Measurements from ENCODE around the gene DNAJB5. TPM values are rescaled to one million over a fixed set of nuclear protein-coding genes. Genes with fewer than 3 reads are reported as not detected.
"Not testable (repeated sequence)": the region's sequence is repeated elsewhere in the genome, so short reads cannot be mapped to it uniquely, and the experiment has no call there.

Gene DNAJB5
- total RNA-seq (10 to 100 TPM in 4 of 7 donors, 1 to 10 TPM in 3; 6.4 to 21.0 (median 11.8) TPM), polyA plus RNA-seq (10 to 100 TPM in 1 of 2 donors, 1 to 10 TPM in 1; 5.7 to 23.0 TPM)
- long read RNA-seq, donor 1, partial matches to known transcripts: 0 of 1 reads
- long read RNA-seq, donor 1, other reads (novel, unspliced or antisense): 0 of 1 reads
- long read RNA-seq, donor 2, full-length matches to known transcripts: 12 of 12 reads
- long read RNA-seq, donor 2, partial matches to known transcripts: 0 of 12 reads
- long read RNA-seq, donor 2, other reads (novel, unspliced or antisense): 0 of 12 reads
- long read RNA-seq, donor 3, partial matches to known transcripts: 0 of 8 reads
- long read RNA-seq, donor 3, other reads (novel, unspliced or antisense): 5 of 8 reads

- H3K27me3 ChIP-seq: no peaks in the 10 kb centered on the region
- 0 to 1% (median 1%) methylated on average over 32 to 65 of the region's 65 CpGs for WGBS, 3 donors
- peak; percentile 97 to 99 (median 98) for DNase-seq
- TF ChIP-seq CTCF (IDR thresholded peaks at IDR 0.05) (no peak), POLR2A (IDR thresholded peaks at IDR 0.05) (peak; percentile 79), EP300 (IDR thresholded peaks at IDR 0.05) (peak; percentile 8)
- no peaks in the 10 kb centered on the region for H3K9me3 ChIP-seq
- peak within 1 kb of the TSS; percentile 79 for H3K4me3 ChIP-seq
- no peaks in the 10 kb centered on the region for H3K36me3 ChIP-seq
- intact Hi-C loops (cut with DNase I): loop anchor here in 2 of 4 donors (5.0 to 10.0 kb wide), 2 partner anchors 94 to 738 kb away; a partner anchor contains a TSS
- peak within 1 kb of the TSS; percentile 50 to 69 for H3K27ac ChIP-seq
- H3K4me1 ChIP-seq (ENCODE audit: insufficient read depth): peaks cover 16% of the 10 kb centered on the region
Measured at GRCh38 chr9:34989003-34989945, at the start of gene DNAJB5. Gene DNAJB5 (plus strand): TSS chr9:34989745. CDS start chr9:34990631, 886 bp downstream.

DNA sequence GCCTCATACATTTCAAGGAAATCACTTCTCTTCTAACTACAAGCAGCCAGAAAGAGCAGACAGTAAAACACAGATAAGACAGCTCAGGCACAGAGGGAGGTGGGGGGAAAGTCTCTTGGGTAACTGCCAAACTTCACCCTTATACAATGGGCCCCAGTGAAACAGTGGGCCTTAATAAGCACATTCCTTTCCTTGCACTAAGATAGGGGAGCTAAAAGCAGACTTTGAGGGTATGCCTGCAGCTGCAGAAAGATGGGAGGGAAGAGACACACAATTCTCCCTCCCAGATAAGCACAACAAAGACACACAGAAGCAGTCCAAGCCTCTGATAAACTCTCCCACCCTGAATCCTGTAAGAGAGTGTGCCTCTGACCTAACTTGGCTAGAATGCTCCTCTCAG, 49.6 kb upstream of the DNAJB5 start:
- DNase-seq; H3K9me3 ChIP-seq; intact Hi-C loops (cut with DNase I); H3K36me3 ChIP-seq; H3K4me3 ChIP-seq; H3K27ac ChIP-seq; H3K27me3 ChIP-seq; H3K4me1 ChIP-seq (ENCODE audit: insufficient read depth): not testable (repeated sequence)

DNA sequence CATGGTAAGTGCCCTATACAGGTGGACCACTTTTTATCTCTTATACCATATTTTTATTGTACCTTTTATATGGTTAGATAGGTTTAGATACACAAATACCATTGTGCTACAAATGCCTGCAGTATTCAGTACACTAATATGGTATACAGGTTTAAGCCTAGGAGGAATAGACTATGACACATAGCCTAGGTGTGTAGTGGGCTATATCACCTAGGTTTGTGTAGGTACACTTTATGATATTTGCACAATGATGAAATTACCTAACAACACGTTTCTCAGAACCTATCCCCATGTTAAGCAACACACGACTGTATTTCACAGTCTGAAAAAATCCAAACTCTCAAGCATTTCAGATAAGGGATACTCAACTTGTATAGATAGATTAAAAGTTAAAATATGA, 41.1 kb upstream of the DNAJB5 start:
- H3K27ac ChIP-seq: no peak overlapping the region
- intact Hi-C loops (cut with DNase I): no loop called here
- DNase-seq: no peak
- no peaks in the 10 kb centered on the region for H3K4me1 ChIP-seq (ENCODE audit: insufficient read depth)
- 82 to 88% (median 88%) methylated on average over 2 of the region's 2 CpGs for WGBS, 3 donors
- no peaks in the 10 kb centered on the region for H3K27me3 ChIP-seq
- no peak overlapping the region for H3K4me3 ChIP-seq
- no peaks in the 10 kb centered on the region for H3K9me3 ChIP-seq
- TF ChIP-seq EP300 (IDR thresholded peaks at IDR 0.05) (no peak), CTCF (IDR thresholded peaks at IDR 0.05) (no peak), POLR2A (IDR thresholded peaks at IDR 0.05) (no peak)
- no peaks in the 10 kb centered on the region for H3K36me3 ChIP-seq

DNA sequence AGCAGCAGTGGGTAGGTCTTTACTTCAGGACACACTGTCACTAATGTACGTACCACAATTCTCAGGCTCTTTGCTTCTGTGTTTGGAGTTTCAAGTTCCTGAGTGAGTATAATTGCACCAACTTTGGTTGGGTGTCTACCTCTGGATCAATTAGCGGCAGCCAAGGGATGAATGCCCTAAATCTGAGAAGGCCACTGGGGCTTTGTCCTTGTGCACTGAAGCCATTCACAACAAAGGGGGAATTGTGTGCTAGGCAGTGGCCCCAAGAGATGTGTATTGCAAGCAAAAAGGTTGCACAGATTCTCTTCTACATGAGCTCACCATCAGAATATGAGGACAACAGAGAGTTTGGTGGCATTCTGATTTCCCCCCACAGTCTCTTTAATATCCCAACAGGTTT, 35.3 kb upstream of the DNAJB5 start:
- WGBS, 3 donors: 90 to 94% (median 94%) methylated on average over 2 of the region's 2 CpGs

DNA sequence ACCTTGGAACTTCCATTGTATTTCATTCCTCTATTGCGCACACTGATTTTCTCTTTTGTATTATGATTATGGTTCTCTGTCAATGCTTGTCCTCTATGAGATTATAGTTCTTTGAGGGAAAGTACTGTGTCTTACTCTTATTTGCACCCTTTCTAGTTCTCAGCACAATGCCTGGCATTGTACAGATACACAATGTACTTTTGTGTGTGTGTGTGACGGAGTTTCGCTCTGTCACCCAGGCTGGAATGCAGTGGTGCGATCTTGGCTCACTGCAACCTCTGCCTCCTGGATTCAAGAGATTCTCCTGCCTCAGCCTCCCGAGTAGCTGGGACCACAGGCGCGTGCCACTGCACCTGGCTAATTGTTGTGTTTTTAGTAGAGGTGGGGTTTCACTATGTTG, 33.5 kb upstream of the DNAJB5 start:
- H3K36me3 ChIP-seq; H3K9me3 ChIP-seq; intact Hi-C loops (cut with DNase I); H3K27ac ChIP-seq; H3K4me3 ChIP-seq; H3K27me3 ChIP-seq; DNase-seq; H3K4me1 ChIP-seq (ENCODE audit: insufficient read depth): not testable (repeated sequence)
- 86 to 92% (median 87%) methylated on average over 7 of the region's 7 CpGs for WGBS, 3 donors

More for the DNA sequence above, 35.3 kb upstream of the DNAJB5 start:
- H3K27ac ChIP-seq: no peak overlapping the region
- no peaks in the 10 kb centered on the region for H3K27me3 ChIP-seq
- no peaks in the 10 kb centered on the region for H3K4me1 ChIP-seq (ENCODE audit: insufficient read depth)
- no peak for DNase-seq
- intact Hi-C loops (cut with DNase I): no loop called here
- H3K4me3 ChIP-seq: no peak overlapping the region
- TF ChIP-seq CTCF (IDR thresholded peaks at IDR 0.05) (no peak), EP300 (IDR thresholded peaks at IDR 0.05) (no peak), POLR2A (IDR thresholded peaks at IDR 0.05) (no peak)
- H3K36me3 ChIP-seq: no peaks in the 10 kb centered on the region
- no peaks in the 10 kb centered on the region for H3K9me3 ChIP-seq
